ENCODE data around the gene ARPC5L. TPM values are rescaled to one million over a fixed set of nuclear protein-coding genes. Genes with fewer than 3 reads are reported as not detected.

ARPC5L gene
- total and polyA plus RNA-seq, 2 experiments from 2014 or later = 35.9 to 87.3 TPM

GRCh38 chr9:124881138-124881743 is 19.3 kb downstream of the ARPC5L start:
- no peaks in the 10 kb centered on the region for H3K9me2 ChIP-seq (ENCODE audit: insufficient read depth)
- H2AFZ ChIP-seq = no peak overlapping the region
- Mint-ChIP-seq H3K27me3 (ENCODE audit: insufficient read depth, low read depth, poor library complexity) (peaks cover 8% of the 10 kb centered on the region), H3K27ac (no peak overlapping the region), H3K4me1 (peaks cover 66% of the 10 kb centered on the region), H3K36me3 (ENCODE audit: low read depth) (peaks cover 24% of the 10 kb centered on the region), H3K4me3 (no peak overlapping the region), H3K9me3 (no peaks in the 10 kb centered on the region; the same call in 2 of the 3 replicates)
- H4K20me1 ChIP-seq (replicated peaks; ENCODE audit: insufficient read depth) = peaks cover 6% of the 10 kb centered on the region; the same call in 1 of the 2 replicates
- H3K4me2 ChIP-seq = peak overlapping the region; percentile 33; the same call in 1 of the 2 replicates
- DNase-seq (ENCODE audit: low spot score) = no peak
- peak overlapping the region; percentile 0; the same call in 1 of the 2 replicates for H3K4me3 ChIP-seq
- no peak for ATAC-seq
- no peaks in the 10 kb centered on the region for H3K79me2 ChIP-seq (replicated peaks; ENCODE audit: insufficient read depth)
- H3F3A ChIP-seq (replicated peaks; ENCODE audit: low read depth) = peaks cover 50% of the 10 kb centered on the region
- H3K4me1 ChIP-seq (ENCODE audit: insufficient read depth) = peaks cover 31% of the 10 kb centered on the region
- H3K27ac ChIP-seq (ENCODE audit: low read depth) = no peak overlapping the region; the same call in 1 of the 2 replicates
- no peak for TF ChIP-seq NANOG (IDR thresholded peaks at IDR 0.05; ENCODE audit: borderline replicate concordance)
- TF ChIP-seq REST (IDR thresholded peaks at IDR 0.05; ENCODE audit: unreplicated experiment) = no peak
- TF ChIP-seq EZH2 (IDR thresholded peaks at IDR 0.05; ENCODE audit: low read depth, unreplicated experiment) = no peak
- no peak for TF ChIP-seq POLR2AphosphoS5 (IDR thresholded peaks at IDR 0.05; ENCODE audit: low read depth)
- H3K36me3 ChIP-seq (ENCODE audit: insufficient read depth) = peaks cover 5% of the 10 kb centered on the region; the same call in 1 of the 2 replicates
- H3K27me3 ChIP-seq (ENCODE audit: insufficient read depth) = no peaks in the 10 kb centered on the region

GRCh38 chr9:124882231-124882630 is 20.3 kb downstream of the ARPC5L start:
- H3K4me1 ChIP-seq (ENCODE audit: insufficient read depth) = peaks cover 31% of the 10 kb centered on the region
- peaks cover 3% of the 10 kb centered on the region; the same call in 1 of the 2 replicates for H4K20me1 ChIP-seq (replicated peaks; ENCODE audit: insufficient read depth)
- peaks cover 68% of the 10 kb centered on the region for H3K4me1 Mint-ChIP-seq
- peak; percentile 54 for DNase-seq (ENCODE audit: low spot score)
- no peak overlapping the region for H3K27ac ChIP-seq (ENCODE audit: low read depth)
- H3K79me2 ChIP-seq (replicated peaks; ENCODE audit: insufficient read depth) = no peaks in the 10 kb centered on the region
- H3K9me2 ChIP-seq (ENCODE audit: insufficient read depth) = no peaks in the 10 kb centered on the region
- H3K36me3 ChIP-seq (ENCODE audit: insufficient read depth) = peaks cover 5% of the 10 kb centered on the region; the same call in 1 of the 2 replicates
- H3K27ac Mint-ChIP-seq = peak overlapping the region; percentile 18; the same call in 1 of the 2 replicates
- H3F3A ChIP-seq (replicated peaks; ENCODE audit: low read depth) = peaks cover 43% of the 10 kb centered on the region
- no peaks in the 10 kb centered on the region for H3K27me3 ChIP-seq (ENCODE audit: insufficient read depth)
- ATAC-seq = peak; percentile 24
- no peak overlapping the region for H2AFZ ChIP-seq
- H3K4me3 Mint-ChIP-seq = no peak overlapping the region
- H3K36me3 Mint-ChIP-seq (ENCODE audit: low read depth) = peaks cover 16% of the 10 kb centered on the region
- no peaks in the 10 kb centered on the region; the same call in 2 of the 3 replicates for H3K9me3 Mint-ChIP-seq
- H3K27me3 Mint-ChIP-seq (ENCODE audit: insufficient read depth, low read depth, poor library complexity) = peaks cover 10% of the 10 kb centered on the region
- H3K4me2 ChIP-seq = 0 out of 2 replicates have a peak overlapping the region, but pooled peaks have one; percentile 33
- TF ChIP-seq ZNF114 (CRISPR knock-in tag; IDR thresholded peaks at IDR 0.05) (no peak), ETS1 (IDR thresholded peaks at IDR 0.05) (no peak), CREB1 (CRISPR knock-in tag; IDR thresholded peaks at IDR 0.05; ENCODE audit: low read depth) (no peak), STAT1 (IDR thresholded peaks at IDR 0.05; ENCODE audit: unreplicated experiment) (no peak), EZH2 (IDR thresholded peaks at IDR 0.05; ENCODE audit: low read depth, unreplicated experiment) (no peak), CTCF (conservative IDR thresholded peaks at IDR 0.05; ENCODE audit: low read depth in 2 of 2) (peak in 1 of 2 experiments; percentile 7; a peak in 1 of 4 replicates), POLR2AphosphoS5 (IDR thresholded peaks at IDR 0.05; ENCODE audit: low read depth) (no peak), NANOG (IDR thresholded peaks at IDR 0.05; ENCODE audit: borderline replicate concordance) (no peak)
- H3K4me3 ChIP-seq = no peak overlapping the region

All from GM23338 (cell line).